ENCODE measurements around the gene MRPL42.

- TF ChIP-seq CTCF (conservative IDR thresholded peaks at IDR 0.05; ENCODE audit: low read depth in 2 of 2) (no peak), EZH2 (IDR thresholded peaks at IDR 0.05; ENCODE audit: low read depth, unreplicated experiment) (no peak), REST (IDR thresholded peaks at IDR 0.05; ENCODE audit: unreplicated experiment) (no peak), ZNF331 (CRISPR knock-in tag; IDR thresholded peaks at IDR 0.05; ENCODE audit: low read depth) (no peak)
These were observed 81.9 kb downstream of the MRPL42 start for GRCh38 chr12:93549174-93549573.

Measured in GM23338 (cell line).